Thyroid gland (tissue), 4 donors: Measurements from ENCODE around the gene VPS8.

Experiments
- POLR2A ChIP-seq, 2 donors: fragments of 450-650 bp; IDR thresholded peaks; one replicate each; pipeline ENCODE4 v1.6.1; 2017; ENCODE audit warnings: antibody characterized with exemption in 2 of 2, mild to moderate bottlenecking in 2 of 2, moderate library complexity in 1 of 2
- TF ChIP-seq, protein P1 (sequence below), 6 experiments: fragments of 200-600 bp in 3 of 6; fragments of 450-650 bp in 3 of 6; sonication (generic) in 3 of 6; IDR thresholded peaks; one replicate each; pipeline ENCODE4 v1.5.1; 2016 to 2019; ENCODE audit warnings: antibody characterized with exemption in 6 of 6, mild to moderate bottlenecking in 2 of 6, inconsistent platforms in 1 of 6, moderate library complexity in 1 of 6

DNA sequence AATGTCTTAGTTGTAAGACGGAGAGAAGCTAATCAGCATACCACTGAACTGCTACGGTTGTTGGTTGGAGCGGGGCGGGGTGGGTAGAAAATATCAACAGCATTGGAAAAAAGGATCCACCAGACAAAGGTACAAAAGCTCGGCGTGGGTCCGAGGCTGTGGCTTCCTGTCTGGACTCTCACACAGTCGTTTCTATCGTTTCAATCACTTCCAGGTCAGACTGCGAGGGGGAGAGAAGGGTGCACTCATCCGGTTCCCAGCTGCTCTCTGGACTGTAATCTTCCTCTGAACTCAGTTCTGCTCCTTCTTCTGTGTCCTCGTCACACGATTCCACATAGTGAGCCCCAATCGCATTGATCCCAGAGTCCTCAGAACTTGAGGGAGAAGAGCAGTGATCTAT is 270.9 kb downstream of the VPS8 start:
- TF ChIP-seq POLR2A (IDR thresholded peaks at IDR 0.05), result no peak
- TF ChIP-seq, protein P1, sequence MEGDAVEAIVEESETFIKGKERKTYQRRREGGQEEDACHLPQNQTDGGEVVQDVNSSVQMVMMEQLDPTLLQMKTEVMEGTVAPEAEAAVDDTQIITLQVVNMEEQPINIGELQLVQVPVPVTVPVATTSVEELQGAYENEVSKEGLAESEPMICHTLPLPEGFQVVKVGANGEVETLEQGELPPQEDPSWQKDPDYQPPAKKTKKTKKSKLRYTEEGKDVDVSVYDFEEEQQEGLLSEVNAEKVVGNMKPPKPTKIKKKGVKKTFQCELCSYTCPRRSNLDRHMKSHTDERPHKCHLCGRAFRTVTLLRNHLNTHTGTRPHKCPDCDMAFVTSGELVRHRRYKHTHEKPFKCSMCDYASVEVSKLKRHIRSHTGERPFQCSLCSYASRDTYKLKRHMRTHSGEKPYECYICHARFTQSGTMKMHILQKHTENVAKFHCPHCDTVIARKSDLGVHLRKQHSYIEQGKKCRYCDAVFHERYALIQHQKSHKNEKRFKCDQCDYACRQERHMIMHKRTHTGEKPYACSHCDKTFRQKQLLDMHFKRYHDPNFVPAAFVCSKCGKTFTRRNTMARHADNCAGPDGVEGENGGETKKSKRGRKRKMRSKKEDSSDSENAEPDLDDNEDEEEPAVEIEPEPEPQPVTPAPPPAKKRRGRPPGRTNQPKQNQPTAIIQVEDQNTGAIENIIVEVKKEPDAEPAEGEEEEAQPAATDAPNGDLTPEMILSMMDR (IDR thresholded peaks at IDR 0.05), result no peak
